GM12872 (cell line): ENCODE data around the gene APOL4.

ENCODE experiments used
- CTCF ChIP-seq: IDR thresholded peaks from 3 replicates; pipeline ENCODE4 v1.5.1; 2011; ENCODE audit warnings: low read depth, mild to moderate bottlenecking, low read length, moderate library complexity; ENCODE audit not compliant: insufficient read depth

The APOL4 gene

DNA sequence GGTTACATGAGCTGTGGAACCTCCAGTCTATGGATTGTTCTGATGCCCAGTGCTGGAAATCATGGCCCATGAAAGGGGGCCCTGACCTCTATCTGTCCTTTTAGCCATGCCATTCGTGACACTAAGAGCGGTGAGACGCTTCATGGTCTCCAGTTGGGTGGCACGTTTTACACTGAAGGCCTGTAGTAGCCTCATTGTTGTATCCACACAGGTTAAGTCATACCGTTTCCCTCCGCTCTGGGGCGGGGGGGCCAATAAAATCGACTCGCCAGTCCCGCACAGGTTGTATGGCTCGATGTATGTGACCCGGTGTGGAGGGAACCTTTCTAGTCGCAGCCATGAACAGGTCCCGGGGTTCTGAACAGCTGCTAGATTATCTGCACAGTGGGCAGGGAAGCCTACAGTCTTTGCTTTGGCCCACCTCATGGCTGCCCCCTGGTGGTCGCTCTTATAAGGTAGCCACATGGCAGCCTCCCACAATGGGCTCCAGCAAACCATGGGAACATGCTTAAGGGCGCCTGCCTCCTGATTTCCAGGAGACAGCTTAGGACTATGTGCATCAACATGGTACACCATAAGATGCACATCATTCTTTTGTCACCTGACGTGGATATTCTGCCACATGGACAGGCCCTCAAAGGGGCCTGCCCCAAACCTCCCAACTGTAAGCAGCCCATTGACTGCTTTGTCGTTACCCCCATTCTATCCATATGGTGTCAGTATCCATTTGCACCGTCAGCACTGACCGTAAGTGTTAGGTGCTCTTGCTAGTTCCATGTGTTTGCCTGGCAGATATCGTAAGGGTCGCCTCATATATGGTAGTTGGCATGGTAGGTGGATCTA lies 21.4 kb downstream of the APOL4 start:
- peak; percentile 90 for TF ChIP-seq CTCF

DNA sequence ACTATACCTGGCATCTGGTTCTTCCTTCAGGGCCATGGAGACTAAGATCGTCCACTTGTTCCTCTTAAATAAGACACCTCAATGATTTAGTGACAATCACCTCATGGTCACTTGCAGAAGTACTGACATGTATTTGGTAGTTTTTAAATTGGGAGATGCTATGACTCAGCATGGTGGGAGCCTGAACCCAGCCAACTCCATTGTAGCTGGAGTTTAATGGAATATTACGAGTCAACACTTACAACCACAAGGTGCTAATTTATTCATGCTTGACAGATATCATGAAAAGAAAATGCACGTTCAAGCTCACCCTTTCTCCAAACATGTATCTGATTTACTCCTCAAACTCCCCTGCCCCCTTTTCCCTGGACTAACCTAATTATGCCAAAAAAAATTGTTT lies 24.4 kb downstream of the APOL4 start:
- TF ChIP-seq CTCF, result no peak

DNA sequence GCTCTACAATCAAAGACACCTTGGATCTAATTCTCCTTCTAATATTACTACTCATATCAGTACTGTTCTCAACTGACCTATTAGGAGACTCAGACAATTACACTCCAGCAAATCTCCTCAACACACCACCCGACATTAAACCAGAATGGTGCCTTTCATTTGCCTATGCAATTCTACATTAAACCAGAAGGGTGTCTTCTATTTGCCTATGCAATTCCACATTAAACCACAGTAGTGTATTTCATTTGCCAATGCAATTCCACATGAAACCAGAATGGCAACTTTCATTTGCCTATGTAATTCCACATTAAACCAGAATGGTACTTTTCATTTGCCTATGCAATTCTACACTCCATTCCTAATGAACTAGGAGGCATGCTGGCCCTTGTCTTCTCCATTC lies 25.7 kb downstream of the APOL4 start:
- no peak for TF ChIP-seq CTCF

- no peak for TF ChIP-seq CTCF
These were observed 29.7 kb downstream of the APOL4 start for GRCh38 chr22:36171941-36172340.

DNA sequence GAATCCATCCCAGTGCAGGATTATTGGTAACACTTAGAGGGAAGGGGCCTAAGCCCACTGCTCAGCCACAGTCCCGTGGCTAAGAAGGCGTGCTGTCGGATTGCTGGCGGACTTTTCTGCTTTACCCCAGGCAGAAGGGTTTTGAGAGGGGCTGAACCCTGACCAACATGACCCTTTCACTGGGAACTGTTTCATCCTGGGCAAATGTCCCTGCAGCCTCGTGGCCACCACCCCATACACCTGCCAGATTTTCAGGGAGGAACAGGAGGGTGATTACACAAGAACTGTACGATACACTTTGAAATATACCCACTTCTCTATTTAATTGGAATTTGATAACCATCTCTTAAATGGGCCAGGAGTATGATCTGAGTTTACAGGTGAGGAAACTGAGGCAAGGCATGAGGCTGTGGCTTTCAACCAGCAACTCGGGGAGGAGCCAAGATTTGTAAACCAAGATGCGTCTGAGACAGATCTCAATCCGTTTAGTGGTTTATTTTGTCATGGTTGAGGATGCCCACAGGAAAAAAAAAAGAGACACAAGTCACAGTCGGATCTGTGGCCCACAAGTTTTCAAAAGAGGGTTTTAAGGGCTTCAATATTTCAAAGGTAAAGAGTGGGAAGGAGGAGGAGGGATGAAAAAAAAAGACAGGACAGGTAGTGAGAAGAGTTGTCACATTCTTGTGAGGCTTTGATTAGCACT lies 34.9 kb downstream of the APOL4 start:
- TF ChIP-seq CTCF, result no peak

GRCh38 chr22:36166086-36166485 lies 35.5 kb downstream of the APOL4 start:
- TF ChIP-seq CTCF, result no peak

DNA sequence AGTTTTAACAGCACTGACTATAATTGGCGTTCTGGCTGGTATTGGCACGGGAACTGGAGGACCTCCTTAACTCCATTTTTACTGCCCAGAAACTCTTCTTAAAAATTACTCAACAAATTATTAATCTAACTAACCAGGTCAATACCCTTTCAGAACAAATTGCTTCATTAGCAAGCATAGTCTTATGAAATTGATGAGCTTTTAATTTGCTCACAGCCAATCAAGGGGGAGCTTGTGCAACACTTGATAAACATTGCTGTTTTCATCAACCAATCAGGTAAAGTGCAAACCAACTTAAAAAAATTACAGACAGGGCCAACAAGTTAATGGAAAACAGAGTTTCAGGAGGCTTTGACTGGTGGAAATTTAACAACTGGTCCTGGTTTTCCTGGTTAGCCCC lies 36.5 kb downstream of the APOL4 start:
- TF ChIP-seq CTCF, result no peak
